Measurements from ENCODE around the gene BTRC.

Gene BTRC

DNA sequence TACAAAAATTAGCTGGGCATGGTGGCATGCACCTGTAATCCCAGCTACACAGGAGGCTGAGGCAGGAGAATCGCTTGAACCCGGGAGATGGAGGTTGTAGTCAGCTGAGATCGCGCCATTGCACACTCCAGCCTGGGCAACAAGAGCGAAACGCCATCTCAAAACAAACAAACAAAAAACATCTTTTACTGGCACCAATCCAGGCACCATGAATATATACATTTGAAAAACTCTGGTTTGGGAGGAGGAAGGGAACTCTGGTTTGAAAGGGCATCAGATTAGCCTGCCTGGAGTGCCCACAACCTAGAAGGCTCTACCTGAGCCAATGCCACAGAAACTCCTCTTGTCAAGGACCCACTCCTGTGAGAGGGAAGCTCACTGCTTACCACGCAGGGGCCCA, 218.2 kb downstream of the BTRC start:
- no peak for DNase-seq (ENCODE audit: low read depth)
- TF ChIP-seq, protein P1, sequence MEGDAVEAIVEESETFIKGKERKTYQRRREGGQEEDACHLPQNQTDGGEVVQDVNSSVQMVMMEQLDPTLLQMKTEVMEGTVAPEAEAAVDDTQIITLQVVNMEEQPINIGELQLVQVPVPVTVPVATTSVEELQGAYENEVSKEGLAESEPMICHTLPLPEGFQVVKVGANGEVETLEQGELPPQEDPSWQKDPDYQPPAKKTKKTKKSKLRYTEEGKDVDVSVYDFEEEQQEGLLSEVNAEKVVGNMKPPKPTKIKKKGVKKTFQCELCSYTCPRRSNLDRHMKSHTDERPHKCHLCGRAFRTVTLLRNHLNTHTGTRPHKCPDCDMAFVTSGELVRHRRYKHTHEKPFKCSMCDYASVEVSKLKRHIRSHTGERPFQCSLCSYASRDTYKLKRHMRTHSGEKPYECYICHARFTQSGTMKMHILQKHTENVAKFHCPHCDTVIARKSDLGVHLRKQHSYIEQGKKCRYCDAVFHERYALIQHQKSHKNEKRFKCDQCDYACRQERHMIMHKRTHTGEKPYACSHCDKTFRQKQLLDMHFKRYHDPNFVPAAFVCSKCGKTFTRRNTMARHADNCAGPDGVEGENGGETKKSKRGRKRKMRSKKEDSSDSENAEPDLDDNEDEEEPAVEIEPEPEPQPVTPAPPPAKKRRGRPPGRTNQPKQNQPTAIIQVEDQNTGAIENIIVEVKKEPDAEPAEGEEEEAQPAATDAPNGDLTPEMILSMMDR (conservative IDR thresholded peaks at IDR 0.05; ENCODE audit: low read depth, low read length) = no peak
- no peak overlapping the region for H3K4me3 ChIP-seq (ENCODE audit: low read depth, low read length)

DNA sequence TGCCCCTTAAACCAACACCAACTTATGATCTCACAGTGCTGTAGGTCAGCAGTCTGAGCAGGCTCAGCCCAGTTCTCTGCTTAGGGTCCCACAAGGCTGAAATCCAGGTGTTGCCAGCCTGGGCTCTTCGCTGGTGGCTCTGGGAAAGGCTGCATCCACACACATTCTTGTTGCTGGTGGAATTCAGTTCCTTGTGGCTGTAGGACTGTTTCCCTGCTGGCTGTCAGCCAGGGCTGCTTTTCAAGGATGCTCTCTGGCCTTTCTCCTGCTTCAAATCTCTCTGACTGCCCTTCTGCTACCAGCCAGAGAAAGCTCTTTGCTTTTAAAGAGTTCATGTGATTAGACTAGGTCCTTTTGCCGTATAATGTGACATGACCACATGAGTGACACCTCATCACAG, 218.8 kb downstream of the BTRC start:
- no peak for DNase-seq (ENCODE audit: low read depth)
- H3K4me3 ChIP-seq (ENCODE audit: low read depth, low read length) = no peak overlapping the region
- TF ChIP-seq, protein P1 (conservative IDR thresholded peaks at IDR 0.05; ENCODE audit: low read depth, low read length) = no peak

DNA sequence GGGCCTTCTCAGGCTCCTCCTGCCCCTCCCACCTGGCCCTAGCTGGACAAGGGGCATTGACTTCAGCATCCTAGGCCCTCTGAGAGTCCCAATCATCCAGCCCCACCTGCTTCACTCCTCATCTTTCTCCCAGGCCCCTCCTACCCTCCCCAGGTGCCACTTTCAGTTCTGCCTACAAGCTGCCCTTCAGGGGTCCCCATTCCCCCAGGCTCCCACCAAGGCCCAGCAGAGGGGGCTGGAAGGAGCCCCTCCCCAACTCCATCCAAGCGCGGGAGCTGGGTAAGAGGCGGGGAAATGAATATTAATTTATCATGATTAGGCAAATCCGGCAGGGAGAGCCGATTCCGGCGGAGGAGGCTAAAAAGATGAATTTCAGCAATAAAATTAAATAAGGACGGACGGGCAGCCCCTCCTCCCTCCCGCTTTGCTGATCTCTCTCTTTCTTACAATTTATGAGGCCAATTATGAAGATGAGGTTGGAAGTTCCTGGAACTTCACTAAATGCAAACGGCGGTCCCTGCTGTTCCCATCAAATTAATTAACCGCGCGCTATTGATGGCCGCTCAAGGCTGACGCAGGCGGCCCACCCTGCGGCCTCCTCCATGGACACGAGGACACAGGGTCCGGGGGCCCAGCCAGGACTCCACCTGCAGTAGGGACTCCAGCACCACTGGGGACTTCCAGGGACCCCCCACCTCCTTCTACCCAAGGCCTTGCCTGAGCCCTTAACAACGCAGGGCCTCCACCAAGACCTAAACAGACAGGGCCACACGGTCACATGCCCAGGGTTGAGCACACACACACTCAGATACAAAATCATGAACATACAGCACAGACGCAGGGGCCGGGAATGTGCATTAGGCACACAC, 220.2 kb downstream of the BTRC start:
- DNase-seq (ENCODE audit: low read depth) = no peak
- H3K4me3 ChIP-seq (ENCODE audit: low read depth, low read length) = no peak overlapping the region
- TF ChIP-seq, protein P1 (conservative IDR thresholded peaks at IDR 0.05; ENCODE audit: low read depth, low read length) = no peak

DNA sequence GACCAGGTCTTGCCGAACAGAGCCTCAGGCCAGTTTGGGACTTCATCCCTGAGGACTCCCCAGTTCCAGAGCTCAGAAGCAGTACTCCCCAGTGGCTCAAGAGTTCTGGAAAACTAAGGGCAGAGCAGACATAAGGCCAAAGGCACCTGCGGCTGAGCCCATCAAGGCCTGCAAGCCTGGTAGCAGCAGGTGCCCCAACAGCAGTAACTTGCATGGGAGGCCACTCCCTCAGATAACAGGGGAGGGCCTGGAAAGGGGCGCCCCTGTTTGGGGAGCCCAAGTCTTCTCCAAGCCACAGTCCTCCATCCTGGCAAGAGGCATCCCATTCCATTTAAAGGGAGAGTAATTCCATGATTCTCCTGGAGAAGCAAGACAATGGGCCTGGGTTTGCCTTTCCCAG, 221.1 kb downstream of the BTRC start:
- no peak overlapping the region for H3K4me3 ChIP-seq (ENCODE audit: low read depth, low read length)
- TF ChIP-seq, protein P1 (conservative IDR thresholded peaks at IDR 0.05; ENCODE audit: low read depth, low read length) = no peak
- DNase-seq (ENCODE audit: low read depth) = no peak

DNA sequence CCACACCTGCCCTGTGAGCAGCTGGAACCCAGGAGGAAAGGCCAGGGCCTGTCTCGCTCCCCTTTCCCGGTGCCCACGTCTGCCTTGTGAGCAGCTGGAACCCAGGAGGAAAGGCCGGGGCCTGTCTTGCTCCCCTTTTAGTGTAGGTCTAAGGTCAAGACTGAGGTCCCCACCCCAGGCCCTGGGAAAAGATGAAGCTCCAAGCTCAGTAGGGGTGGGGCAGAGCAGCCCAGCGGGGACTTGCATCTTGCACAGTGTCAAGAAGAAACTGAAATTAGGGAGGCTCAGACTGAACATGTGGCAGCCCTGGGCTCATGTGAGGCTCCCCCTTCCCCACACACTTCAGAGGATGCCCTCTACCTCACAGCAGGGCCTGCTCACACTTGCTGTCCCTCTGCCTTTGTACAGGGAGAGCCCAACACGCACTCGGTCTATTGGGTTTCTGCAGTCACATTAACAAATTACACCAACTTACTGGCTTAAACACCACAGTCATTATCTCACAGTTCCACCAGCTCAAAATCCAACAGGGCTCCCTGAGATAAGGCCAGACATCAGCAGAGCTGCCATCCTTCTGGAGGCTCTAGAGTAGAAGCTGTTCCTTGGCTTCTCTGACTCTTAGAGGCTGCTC, 221.7 kb downstream of the BTRC start:
- TF ChIP-seq, protein P1 (conservative IDR thresholded peaks at IDR 0.05; ENCODE audit: low read depth, low read length) = no peak
- DNase-seq (ENCODE audit: low read depth) = no peak

DNA sequence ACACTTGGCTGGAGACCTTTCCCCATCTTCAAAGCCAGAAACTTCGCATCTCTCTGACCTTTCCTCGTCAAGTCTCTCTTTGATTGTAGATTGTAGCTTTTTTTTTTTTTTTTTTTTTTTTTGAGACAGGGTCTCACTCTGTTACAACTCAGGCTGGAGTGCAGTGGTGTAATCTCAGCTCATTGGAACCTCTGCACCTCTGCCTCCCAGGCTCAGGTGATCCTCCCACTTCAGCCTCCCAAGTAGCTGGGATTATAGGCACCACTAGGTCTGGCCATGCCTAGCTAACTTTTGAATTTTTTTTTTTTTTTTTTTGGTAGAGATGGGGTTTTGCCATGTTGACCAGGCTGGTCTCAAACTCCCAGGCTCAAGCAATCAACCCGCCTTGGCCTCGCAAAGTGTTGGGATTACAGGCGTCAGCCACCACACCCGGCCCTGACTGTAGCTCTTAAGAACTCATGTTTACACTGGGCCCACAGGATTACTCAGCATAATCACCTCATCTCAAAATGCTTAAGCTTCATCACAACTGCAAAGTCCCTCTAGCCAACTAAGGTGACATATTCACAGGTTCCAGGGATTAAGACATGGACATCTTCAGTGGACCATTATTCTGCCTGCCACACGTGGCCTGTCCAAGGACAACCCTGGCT, 222.4 kb downstream of the BTRC start:
- DNase-seq (ENCODE audit: low read depth) = no peak

More for the DNA sequence above, 221.7 kb downstream of the BTRC start:
- no peak overlapping the region for H3K4me3 ChIP-seq (ENCODE audit: low read depth, low read length)

More for the DNA sequence above, 222.4 kb downstream of the BTRC start:
- TF ChIP-seq, protein P1 (conservative IDR thresholded peaks at IDR 0.05; ENCODE audit: low read depth, low read length) = no peak
- no peak overlapping the region for H3K4me3 ChIP-seq (ENCODE audit: low read depth, low read length)

All from choroid plexus epithelial cell (primary cell).